Gastroesophageal sphincter (tissue), 4 donors: ENCODE measurements around the gene PGAP3. TPM values are rescaled to one million over a fixed set of nuclear protein-coding genes. Genes with fewer than 3 reads are reported as not detected.

Experiments
- ATAC-seq: fragments of 150-250 bp; one replicate; pipeline ENCODE4 v1.9.1; 2016; ENCODE audit warnings: mild to moderate bottlenecking, moderate library complexity
- H3K27ac ChIP-seq, 4 donors: fragments of 200-600 bp; sonication (generic) in 3 of 4; 1 replicate in 3 of 4; 2 replicates in 1 of 4; pipeline ENCODE4 v1.5.1; 2016 to 2019
- H3K27me3 ChIP-seq: fragments of 200-600 bp; sonication (generic); one replicate; pipeline ENCODE4 v1.5.1; 2019
- H3K36me3 ChIP-seq, 2 donors: fragments of 200-600 bp; sonication (generic); one replicate each; pipeline ENCODE4 v1.5.1; 2019; ENCODE audit warnings: control low read depth in 1 of 2
- H3K4me1 ChIP-seq, 3 donors: fragments of 200-600 bp; sonication (generic); 1 replicate in 2 of 3; 2 replicates in 1 of 3; pipeline ENCODE4 v1.5.1; 2016 to 2019; ENCODE audit warnings: control low read depth in 2 of 3
- H3K4me3 ChIP-seq, 2 donors: fragments of 200-600 bp; sonication (generic); one replicate each; pipeline ENCODE4 v1.5.1; 2019; ENCODE audit warnings: mild to moderate bottlenecking in 1 of 2, moderate library complexity in 1 of 2
- H3K9me3 ChIP-seq, 3 donors: fragments of 200-600 bp; sonication (generic); one replicate each; pipeline ENCODE4 v1.5.1; 2017 to 2019; ENCODE audit warnings: control low read depth in 2 of 3
- EP300 ChIP-seq: sonication (generic); formaldehyde crosslinking; IDR thresholded peaks from one replicate; pipeline ENCODE4 v1.6.1; 2017; ENCODE audit warnings: antibody characterized with exemption, mild to moderate bottlenecking
- POLR2A ChIP-seq, 2 donors: fragments of 450-650 bp; IDR thresholded peaks; one replicate each; pipeline ENCODE4 v1.6.1; 2017; ENCODE audit warnings: antibody characterized with exemption in 2 of 2, mild to moderate bottlenecking in 2 of 2, moderate library complexity in 1 of 2
- POLR2AphosphoS5 ChIP-seq: sonication (generic); formaldehyde crosslinking; IDR thresholded peaks from one replicate; pipeline ENCODE4 v1.6.1; 2017; ENCODE audit warnings: antibody characterized with exemption
- WGBS, 2 donors: methylation state at CpG; one replicate each; pipeline ENCODE4 v1.1.5; 2018; ENCODE audit warnings: low coverage in 1 of 2; 5-methylcytosine and 5-hydroxymethylcytosine counted together
- total RNA-seq, 4 donors: library from RNA; depleted of rRNA; stranded (reverse); fragments of >200 nt; gene quantifications; one replicate each; pipeline ENCODE4 v1.1.0, GENCODE V29; 2016
- TF ChIP-seq, protein P1 (sequence below), 4 experiments: fragments of 200-600 bp in 2 of 4; fragments of 450-650 bp in 2 of 4; sonication (generic) in 1 of 4; IDR thresholded peaks; one replicate each; pipeline ENCODE4 v1.5.1; 2017 to 2019; ENCODE audit warnings: antibody characterized with exemption in 4 of 4, mild to moderate bottlenecking in 2 of 4, moderate library complexity in 2 of 4

PGAP3 gene
- total RNA-seq, 4 donors from 2014 or later, result 9.9 to 13.6 (median 11.1) TPM

DNA sequence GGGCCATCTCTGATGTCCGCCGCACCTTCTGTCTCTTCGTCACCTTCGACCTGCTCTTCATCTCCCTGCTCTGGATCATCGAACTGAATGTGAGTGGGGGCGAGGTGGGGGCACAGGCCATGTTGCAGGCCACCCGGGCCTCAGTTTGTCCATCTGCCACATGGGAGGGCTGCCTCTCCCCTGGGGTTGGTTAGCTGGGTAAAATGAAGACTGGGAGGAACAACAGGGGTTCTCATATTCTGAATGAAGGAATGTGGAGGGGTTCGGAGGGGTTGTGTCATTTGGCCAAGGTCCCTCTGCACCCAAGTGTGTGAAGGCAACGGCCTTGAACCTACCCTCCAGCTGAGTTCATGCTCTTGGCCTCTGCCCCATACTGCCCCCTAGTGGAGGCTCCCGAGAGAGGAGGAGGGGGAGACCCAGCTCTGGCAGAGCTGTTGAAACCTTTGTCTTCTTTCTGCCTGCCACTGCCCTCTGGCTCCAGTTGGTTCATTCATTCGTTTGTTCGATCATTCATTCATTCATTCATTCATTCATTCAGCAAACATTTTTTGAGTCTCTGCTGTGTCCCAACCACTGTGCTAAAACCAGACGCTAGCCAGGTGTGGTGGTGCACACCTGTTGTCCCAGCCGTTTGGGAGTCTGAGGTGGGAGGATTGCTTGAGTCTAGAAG, 34.1 kb downstream of the PGAP3 start:
- TF ChIP-seq, protein P1, sequence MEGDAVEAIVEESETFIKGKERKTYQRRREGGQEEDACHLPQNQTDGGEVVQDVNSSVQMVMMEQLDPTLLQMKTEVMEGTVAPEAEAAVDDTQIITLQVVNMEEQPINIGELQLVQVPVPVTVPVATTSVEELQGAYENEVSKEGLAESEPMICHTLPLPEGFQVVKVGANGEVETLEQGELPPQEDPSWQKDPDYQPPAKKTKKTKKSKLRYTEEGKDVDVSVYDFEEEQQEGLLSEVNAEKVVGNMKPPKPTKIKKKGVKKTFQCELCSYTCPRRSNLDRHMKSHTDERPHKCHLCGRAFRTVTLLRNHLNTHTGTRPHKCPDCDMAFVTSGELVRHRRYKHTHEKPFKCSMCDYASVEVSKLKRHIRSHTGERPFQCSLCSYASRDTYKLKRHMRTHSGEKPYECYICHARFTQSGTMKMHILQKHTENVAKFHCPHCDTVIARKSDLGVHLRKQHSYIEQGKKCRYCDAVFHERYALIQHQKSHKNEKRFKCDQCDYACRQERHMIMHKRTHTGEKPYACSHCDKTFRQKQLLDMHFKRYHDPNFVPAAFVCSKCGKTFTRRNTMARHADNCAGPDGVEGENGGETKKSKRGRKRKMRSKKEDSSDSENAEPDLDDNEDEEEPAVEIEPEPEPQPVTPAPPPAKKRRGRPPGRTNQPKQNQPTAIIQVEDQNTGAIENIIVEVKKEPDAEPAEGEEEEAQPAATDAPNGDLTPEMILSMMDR (IDR thresholded peaks at IDR 0.05), result peak in 3 of 4 experiments; percentile 43 to 75 (median 51)
- no peak for TF ChIP-seq EP300
- peak overlapping the region in 3 of 4 donors; percentile 54 to 71 (median 63) for H3K27ac ChIP-seq
- H3K27me3 ChIP-seq, result no peaks in the 10 kb centered on the region
- no peak for ATAC-seq
- peaks cover 0 to 50% of the 10 kb centered on the region in 2 donors for H3K36me3 ChIP-seq
- peak overlapping the region in 1 of 2 donors; percentile 36 for H3K4me3 ChIP-seq
- 32 to 42% methylated on average over 4 to 7 of the region's 14 CpGs for WGBS, 2 donors
- no peaks in the 10 kb centered on the region for H3K9me3 ChIP-seq
- peaks cover 0 to 35% (median 0%) of the 10 kb centered on the region in 3 donors for H3K4me1 ChIP-seq

DNA sequence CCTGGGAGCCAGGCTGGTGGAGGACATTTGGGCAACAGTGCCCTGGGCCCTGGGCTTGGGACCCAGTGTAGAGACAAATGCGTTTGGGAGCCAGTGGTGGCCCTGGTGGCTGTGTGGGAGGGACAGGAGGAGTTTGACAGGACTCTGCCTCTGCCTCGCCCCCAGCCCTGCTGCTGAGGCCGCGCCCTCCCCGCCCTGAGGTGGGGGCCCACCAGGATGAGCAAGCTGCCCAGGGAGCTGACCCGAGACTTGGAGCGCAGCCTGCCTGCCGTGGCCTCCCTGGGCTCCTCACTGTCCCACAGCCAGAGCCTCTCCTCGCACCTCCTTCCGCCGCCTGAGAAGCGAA, 34.6 kb downstream of the PGAP3 start:
- ATAC-seq, result no peak
- Histone ChIP-seq H3K4me3 (peak overlapping the region in 1 of 2 donors; percentile 36), H3K36me3 (peaks cover 0 to 45% of the 10 kb centered on the region in 2 donors), H3K27ac (peak overlapping the region in 3 of 4 donors; percentile 54 to 71 (median 63)), H3K4me1 (peaks cover 0 to 30% (median 0%) of the 10 kb centered on the region in 3 donors), H3K27me3 (no peaks in the 10 kb centered on the region), H3K9me3 (no peaks in the 10 kb centered on the region)
- TF ChIP-seq POLR2A (IDR thresholded peaks at IDR 0.05), result no peak
- 74% methylated on average over 4 of the region's 12 CpGs; no CpG with 5 or more reads in 1 of the 2 donors for WGBS, 2 donors

DNA sequence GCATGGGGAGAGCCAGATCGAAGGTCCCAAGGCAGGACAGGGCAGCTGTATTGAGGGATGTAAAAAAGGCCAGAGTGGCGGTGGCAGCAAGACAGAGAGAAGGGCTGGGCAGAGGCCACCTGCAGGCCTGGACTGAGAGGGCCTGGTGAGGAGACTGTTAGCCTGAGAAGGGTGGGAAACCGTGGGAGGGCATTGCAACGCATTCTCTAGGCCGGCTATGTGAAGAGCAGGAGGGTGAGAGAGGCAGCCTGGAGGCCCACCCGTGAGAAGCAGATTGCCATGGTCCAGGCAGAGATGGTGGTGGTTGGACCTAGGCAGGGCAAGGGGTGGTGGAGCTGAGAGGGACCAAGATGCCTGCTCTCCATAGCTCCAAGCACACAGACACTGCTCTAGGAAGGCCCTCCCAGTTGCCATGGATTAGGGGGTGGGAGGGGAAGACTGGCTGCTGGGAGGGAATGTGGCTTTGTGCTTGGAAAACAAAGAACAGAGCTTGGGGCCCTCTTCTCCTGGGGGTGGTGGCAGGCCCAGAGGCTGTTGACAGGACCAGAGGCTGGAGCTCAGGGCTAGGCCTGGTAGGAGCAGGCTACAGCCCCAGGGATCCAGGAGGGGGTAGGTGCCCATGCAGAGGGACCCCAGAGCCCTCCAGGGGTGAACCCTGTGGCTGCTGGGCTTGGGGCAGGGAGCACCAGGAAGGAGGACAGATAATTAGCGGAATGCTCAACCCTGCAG, 35.1 kb downstream of the PGAP3 start:
- WGBS, 2 donors, result 60 to 90% methylated on average over 2 to 5 of the region's 7 CpGs
- ATAC-seq, result no peak
- Histone ChIP-seq H3K27me3 (no peaks in the 10 kb centered on the region), H3K4me3 (peak overlapping the region in 1 of 2 donors; percentile 36), H3K36me3 (peaks cover 0 to 39% of the 10 kb centered on the region in 2 donors), H3K27ac (peak overlapping the region in 3 of 4 donors; percentile 54 to 71 (median 63)), H3K4me1 (peaks cover 0 to 28% (median 0%) of the 10 kb centered on the region in 3 donors), H3K9me3 (no peaks in the 10 kb centered on the region)
- TF ChIP-seq, protein P1 (IDR thresholded peaks at IDR 0.05), result no peak
- no peak for TF ChIP-seq POLR2A (IDR thresholded peaks at IDR 0.05)

DNA sequence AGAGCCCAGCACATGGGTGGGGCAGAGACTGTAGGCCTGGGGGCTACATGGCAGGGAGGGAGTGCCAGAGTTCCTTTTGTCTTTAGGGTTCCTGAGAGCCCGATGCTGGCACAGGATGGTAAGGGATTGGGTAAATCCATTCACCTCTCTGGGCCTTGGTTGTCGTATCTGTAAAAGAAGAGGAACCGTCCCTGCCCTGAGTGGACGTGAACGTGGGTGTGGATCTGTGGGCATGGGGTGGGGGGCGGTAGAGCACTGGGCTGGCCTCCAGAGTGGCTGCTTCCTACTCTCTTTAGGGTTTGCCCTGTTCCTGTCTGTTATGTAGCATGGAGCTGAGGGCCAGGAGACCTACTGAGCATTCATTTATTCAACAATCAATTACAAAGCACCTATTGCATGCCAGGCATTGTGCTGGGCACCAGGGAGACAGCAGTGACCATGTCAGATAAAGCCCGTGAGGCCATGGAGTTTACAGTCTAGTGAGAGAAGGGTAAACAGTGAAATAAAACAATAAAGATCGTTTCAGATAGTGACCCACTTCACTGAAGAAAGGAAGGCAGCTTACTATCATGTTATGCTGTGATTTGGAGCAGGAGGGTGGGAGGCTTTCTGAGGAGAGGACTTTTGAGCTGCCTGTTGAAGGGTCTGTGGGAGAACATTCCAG, 35.8 kb downstream of the PGAP3 start:
- WGBS, 2 donors, result 57 to 65% methylated on average over 6 of the region's 8 CpGs
- ATAC-seq, result no peak

DNA sequence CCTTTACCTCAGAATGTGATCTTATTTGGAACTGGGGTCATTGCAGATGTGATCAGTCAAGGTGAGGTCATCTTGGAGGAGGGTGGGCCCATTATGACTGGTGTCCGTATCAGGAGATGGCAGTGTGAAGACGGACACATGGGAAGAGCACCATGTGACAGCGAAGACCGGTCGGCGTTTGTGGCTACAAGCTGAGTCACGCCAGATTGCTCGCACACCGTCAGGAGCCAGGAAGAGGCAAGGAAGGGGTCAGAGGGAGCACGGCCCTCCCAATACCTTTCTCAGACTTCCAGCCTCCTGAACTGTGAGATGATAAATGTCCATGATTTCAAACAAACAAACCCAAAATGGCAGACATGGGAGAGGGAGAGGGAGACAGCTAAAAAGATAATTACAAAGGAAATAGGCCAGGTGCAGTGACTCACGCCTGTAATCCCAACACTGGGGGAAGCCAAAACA, 37.7 kb downstream of the PGAP3 start:
- peaks cover 0 to 30% (median 0%) of the 10 kb centered on the region in 3 donors for H3K4me1 ChIP-seq
- no peak overlapping the region for H3K4me3 ChIP-seq
- H3K27me3 ChIP-seq, result no peaks in the 10 kb centered on the region
- 75 to 84% methylated on average over 10 to 11 of the region's 11 CpGs for WGBS, 2 donors
- H3K36me3 ChIP-seq, result peaks cover 0 to 19% of the 10 kb centered on the region in 2 donors
- no peak overlapping the region for H3K27ac ChIP-seq
- ATAC-seq, result no peak
- TF ChIP-seq EP300 (no peak), POLR2AphosphoS5 (no peak), POLR2A (IDR thresholded peaks at IDR 0.05) (no peak)
- TF ChIP-seq, protein P1 (IDR thresholded peaks at IDR 0.05), result no peak
- no peaks in the 10 kb centered on the region for H3K9me3 ChIP-seq

More for the DNA sequence above, 35.8 kb downstream of the PGAP3 start:
- no peaks in the 10 kb centered on the region for H3K9me3 ChIP-seq
- no peaks in the 10 kb centered on the region for H3K27me3 ChIP-seq
- TF ChIP-seq, protein P1 (IDR thresholded peaks at IDR 0.05), result no peak
- TF ChIP-seq POLR2AphosphoS5 (no peak), POLR2A (IDR thresholded peaks at IDR 0.05) (no peak), EP300 (no peak)
- peaks cover 0 to 32% of the 10 kb centered on the region in 2 donors for H3K36me3 ChIP-seq
- H3K4me1 ChIP-seq, result peaks cover 0 to 28% (median 0%) of the 10 kb centered on the region in 3 donors
- H3K27ac ChIP-seq, result peak overlapping the region in 3 of 4 donors; percentile 26 to 71 (median 54)
- H3K4me3 ChIP-seq, result no peak overlapping the region
